Activated CD8-positive, alpha-beta memory T cell treated with anti-CD3 and anti-CD28 coated beads, Interleukin-2, amount 10 ng/mL, durations not matched to agents 7 days and 5 days (primary cell): ENCODE measurements around the gene BEX4. TPM values are rescaled to one million over a fixed set of nuclear protein-coding genes. Genes with fewer than 3 reads are reported as not detected.
A peak's percentile ranks its signal among the peaks of the same experiment; 100 is the strongest.

Experiments used
- ATAC-seq: fragments of 150-1000 bp; cut with Tn5 transposase; one replicate; pipeline ENCODE4 v1.10.0; 2021; ENCODE audit warnings: moderate library complexity
- CTCF ChIA-PET: fragments of 350-600 bp; sonication (Branson Sonifier 250); formaldehyde crosslinking; loops from one replicate; lab custom pipeline; 2021; ENCODE audit warnings: antibody characterized with exemption; lab: Charles Lee
- DNase-seq: peaks from one replicate; pipeline ENCODE4 v3.0.0-alpha.2; 2020
- H3K27ac Mint-ChIP-seq: one replicate; pipeline ENCODE4 v1.8.0; 2021; ENCODE audit warnings: mild to moderate bottlenecking, mixed read lengths
- H3K27me3 Mint-ChIP-seq: one replicate; pipeline ENCODE4 v1.8.0; 2021; ENCODE audit warnings: mixed read lengths
- H3K36me3 Mint-ChIP-seq: one replicate; pipeline ENCODE4 v1.8.0; 2021; ENCODE audit warnings: mild to moderate bottlenecking, mixed read lengths
- H3K4me1 Mint-ChIP-seq: one replicate; pipeline ENCODE4 v1.8.0; 2021; ENCODE audit warnings: mixed read lengths
- H3K4me3 Mint-ChIP-seq: one replicate; pipeline ENCODE4 v1.8.0; 2021; ENCODE audit warnings: mild to moderate bottlenecking, moderate library complexity, mixed read lengths
- H3K9me3 Mint-ChIP-seq: one replicate; pipeline ENCODE4 v1.8.0; 2022; ENCODE audit warnings: low read depth, mixed read lengths
- total RNA-seq, 2 experiments: library from RNA; stranded (reverse); gene quantifications; one replicate each; pipeline ENCODE4 v1.2.3, GENCODE V29; 2021

BEX4 gene
- total RNA-seq, 2 experiments from 2014 or later, result 8.3 to 12.4 TPM

GRCh38 chrX:103254171-103254824, 39.4 kb downstream of the BEX4 start:
- H3K4me3 Mint-ChIP-seq, result peak overlapping the region; percentile 88
- ATAC-seq, result peak; percentile 57
- H3K36me3 Mint-ChIP-seq, result peaks cover 7% of the 10 kb centered on the region
- H3K4me1 Mint-ChIP-seq, result peaks cover 13% of the 10 kb centered on the region
- H3K27ac Mint-ChIP-seq, result peak overlapping the region; percentile 91
- DNase-seq, result peak; percentile 70
- no peaks in the 10 kb centered on the region for H3K9me3 Mint-ChIP-seq
- no peaks in the 10 kb centered on the region for H3K27me3 Mint-ChIP-seq
- CTCF ChIA-PET, result interaction anchor here (0.5 to 2.0 kb wide), 2 partner anchors 43 to 1322 kb away, joined by 4 to 8 read pairs; partner anchors contain the start of gene ZMAT1

GRCh38 chrX:103254921-103255493, 40.1 kb downstream of the BEX4 start, which contains the start of gene TCEAL8:
TSS of gene TCEAL8 (minus strand) at chrX:103255155. CDS start at chrX:103253979, 1,176 bp downstream.
- peaks cover 7% of the 10 kb centered on the region for H3K36me3 Mint-ChIP-seq
- H3K27ac Mint-ChIP-seq, result peak within 1 kb of the TSS; percentile 91
- ATAC-seq (peak; percentile 95), DNase-seq (peak; percentile 82)
- peak within 1 kb of the TSS; percentile 88 for H3K4me3 Mint-ChIP-seq
- CTCF ChIA-PET, result interaction anchor here (0.5 kb wide), 1 partner anchor 1323 kb away, joined by 4 read pairs; the partner anchor contains the start of gene ZMAT1
- H3K4me1 Mint-ChIP-seq, result peaks cover 13% of the 10 kb centered on the region
- no peaks in the 10 kb centered on the region for H3K9me3 Mint-ChIP-seq
- no peaks in the 10 kb centered on the region for H3K27me3 Mint-ChIP-seq

GRCh38 chrX:103256651-103257050, 41.7 kb downstream of the BEX4 start:
- Mint-ChIP-seq H3K4me3 (no peak overlapping the region), H3K9me3 (no peaks in the 10 kb centered on the region), H3K36me3 (peaks cover 7% of the 10 kb centered on the region), H3K4me1 (peaks cover 13% of the 10 kb centered on the region), H3K27ac (no peak overlapping the region), H3K27me3 (no peaks in the 10 kb centered on the region)
- no peak for ATAC-seq
- CTCF ChIA-PET, result no interaction called here
- no peak for DNase-seq

GRCh38 chrX:103258275-103258674, 43.4 kb downstream of the BEX4 start:
- DNase-seq, result no peak
- CTCF ChIA-PET, result no interaction called here
- Mint-ChIP-seq H3K27me3 (peaks cover 5% of the 10 kb centered on the region), H3K4me3 (no peak overlapping the region), H3K36me3 (peaks cover 7% of the 10 kb centered on the region), H3K4me1 (peaks cover 13% of the 10 kb centered on the region), H3K27ac (no peak overlapping the region), H3K9me3 (no peaks in the 10 kb centered on the region)
- ATAC-seq, result no peak

Other genes with a start within 250 kb of the BEX4 start
- not detected for gene BEX1, start 150.9 kb upstream of the BEX4 start, total RNA-seq
- not detected for gene NXF3, start 122.0 kb upstream of the BEX4 start, total RNA-seq
- gene TCEAL8, start 40.0 kb downstream of the BEX4 start, total RNA-seq, result 10 to 100 TPM; 28.5 to 31.9 TPM
- gene TCEAL5, start 61.6 kb downstream of the BEX4 start, total RNA-seq, result not detected
- gene BEX2, start 95.9 kb downstream of the BEX4 start, total RNA-seq, result 1 to 10 TPM; 3.5 to 5.3 TPM
- not detected for gene TCEAL7, start 115.1 kb downstream of the BEX4 start, total RNA-seq
- 1 to 10 TPM; 1.5 to 2.4 TPM for gene TCEAL9, start 141.4 kb downstream of the BEX4 start, total RNA-seq
- gene BEX3, start 161.4 kb downstream of the BEX4 start, total RNA-seq, result 1 to 10 TPM; 9.2 to 9.9 TPM